ENCODE data around the gene FRMPD3.

- TF ChIP-seq POLR2A (IDR thresholded peaks at IDR 0.05; ENCODE audit: low read length) (no peak), GATA1 (IDR thresholded peaks at IDR 0.05; ENCODE audit: low read depth, low read length) (no peak)
Observed at GRCh38 chrX:107442914-107443527, 6.4 kb upstream of the FRMPD3 start.
